Fibroblast of pulmonary artery (primary cell): ENCODE measurements around the gene SREBF1.
"Not testable (repeated sequence)": the region's sequence is repeated elsewhere in the genome, so short reads cannot be mapped to it uniquely, and the experiment has no call there.

Experiments used
- DNase-seq: peaks from one replicate; pipeline ENCODE4 v3.0.0-alpha.2; 2010; ENCODE audit warnings: low read depth
- H3K4me3 ChIP-seq: replicated peaks from 2 replicates; pipeline ENCODE4 v1.5.1; 2011; ENCODE audit warnings: low read depth, mild to moderate bottlenecking, control low read depth, low read length, moderate library complexity
- CTCF ChIP-seq: IDR thresholded peaks from 2 replicates; pipeline ENCODE4 v1.5.1; 2011; ENCODE audit warnings: mild to moderate bottlenecking, control low read depth, low read length, inconsistent platforms; ENCODE audit errors: missing control alignments

The SREBF1 gene

GRCh38 chr17:17808706-17809432 is 27.9 kb downstream of the SREBF1 start:
- peak; percentile 41 for DNase-seq
- no peak for TF ChIP-seq CTCF

GRCh38 chr17:17808200-17808599 is 28.6 kb downstream of the SREBF1 start:
- H3K4me3 ChIP-seq, DNase-seq: not testable (repeated sequence)

More at GRCh38 chr17:17808706-17809432, 27.9 kb downstream of the SREBF1 start:
- no peak overlapping the region for H3K4me3 ChIP-seq

GRCh38 chr17:17807440-17807839 is 29.3 kb downstream of the SREBF1 start:
- DNase-seq = no peak
- H3K4me3 ChIP-seq = no peak overlapping the region
- no peak for TF ChIP-seq CTCF

GRCh38 chr17:17806611-17807274 is 30.0 kb downstream of the SREBF1 start:
- DNase-seq = no peak
- TF ChIP-seq CTCF = no peak
- no peak overlapping the region for H3K4me3 ChIP-seq

GRCh38 chr17:17806035-17806434 is 30.8 kb downstream of the SREBF1 start:
- TF ChIP-seq CTCF = no peak
- no peak for DNase-seq
- H3K4me3 ChIP-seq = no peak overlapping the region

GRCh38 chr17:17805575-17805974 is 31.2 kb downstream of the SREBF1 start:
- TF ChIP-seq CTCF = no peak
- DNase-seq = no peak
- H3K4me3 ChIP-seq = no peak overlapping the region

GRCh38 chr17:17804007-17804406 is 32.8 kb downstream of the SREBF1 start:
- H3K4me3 ChIP-seq = no peak overlapping the region
- TF ChIP-seq CTCF = no peak
- no peak for DNase-seq
